Progenitor cell of endocrine pancreas (in vitro differentiated cells): ENCODE results near the gene KRT28. TPM values are rescaled to one million over a fixed set of nuclear protein-coding genes. Genes with fewer than 3 reads are reported as not detected.

ENCODE experiments used
- DNase-seq: peaks from one replicate; pipeline ENCODE4 v3.0.0; 2021; ENCODE audit warnings: low spot score; ENCODE audit not compliant: unreplicated experiment
- H3K27ac Mint-ChIP-seq: 2 replicates; pipeline ENCODE4 v1.8.0; 2021; ENCODE audit warnings: mild to moderate bottlenecking, moderate library complexity, mixed read lengths
- H3K27me3 Mint-ChIP-seq: 2 replicates; pipeline ENCODE4 v1.8.0; 2021; ENCODE audit warnings: mixed read lengths
- H3K36me3 Mint-ChIP-seq: 2 replicates; pipeline ENCODE4 v1.8.0; 2022; ENCODE audit warnings: mixed read lengths; ENCODE audit not compliant: insufficient read depth
- H3K4me1 Mint-ChIP-seq: 2 replicates; pipeline ENCODE4 v1.8.0; 2021; ENCODE audit warnings: low read depth, mixed read lengths
- H3K4me3 Mint-ChIP-seq: 2 replicates; pipeline ENCODE4 v1.8.0; 2021; ENCODE audit warnings: low read depth, mild to moderate bottlenecking, moderate library complexity, mixed read lengths
- H3K9me3 Mint-ChIP-seq: 2 replicates; pipeline ENCODE4 v1.8.0; 2021; ENCODE audit warnings: low read depth, mixed read lengths
- CTCF ChIP-seq: fragments of 200-600 bp; sonication (generic); IDR thresholded peaks from one replicate; pipeline ENCODE4 v1.5.0; 2021; ENCODE audit warnings: antibody characterized with exemption, mild to moderate bottlenecking; ENCODE audit not compliant: unreplicated experiment
- total RNA-seq: library from RNA; stranded (reverse); gene quantifications from 2 replicates; pipeline ENCODE4 v1.2.1, GENCODE V29; 2021

KRT28 gene
- total RNA-seq, 1 donor from 2014 or later = not detected

- H3K9me3 Mint-ChIP-seq = no peaks in the 10 kb centered on the region
- H3K36me3 Mint-ChIP-seq = peaks cover 11% of the 10 kb centered on the region
- H3K4me3 Mint-ChIP-seq = no peak overlapping the region
- no peak for DNase-seq
- no peak for TF ChIP-seq CTCF
- H3K27me3 Mint-ChIP-seq = peaks cover 61% of the 10 kb centered on the region
- peaks cover 1% of the 10 kb centered on the region for H3K4me1 Mint-ChIP-seq
- H3K27ac Mint-ChIP-seq = no peak overlapping the region
Observed at GRCh38 chr17:40812639-40813038, 12.9 kb upstream of the KRT28 start.

GRCh38 chr17:40810494-40810893 lies 10.7 kb upstream of the KRT28 start:
- H3K27me3 Mint-ChIP-seq = peaks cover 75% of the 10 kb centered on the region

GRCh38 chr17:40809721-40810421 lies 10.1 kb upstream of the KRT28 start:
- H3K4me3 Mint-ChIP-seq = no peak overlapping the region
- H3K4me1 Mint-ChIP-seq = no peaks in the 10 kb centered on the region
- DNase-seq = no peak
- H3K9me3 Mint-ChIP-seq = no peaks in the 10 kb centered on the region
- peaks cover 80% of the 10 kb centered on the region for H3K27me3 Mint-ChIP-seq
- H3K36me3 Mint-ChIP-seq = no peaks in the 10 kb centered on the region
- TF ChIP-seq CTCF = no peak
- H3K27ac Mint-ChIP-seq = no peak overlapping the region

More at GRCh38 chr17:40810494-40810893, 10.7 kb upstream of the KRT28 start:
- no peaks in the 10 kb centered on the region for H3K9me3 Mint-ChIP-seq
- no peak for TF ChIP-seq CTCF
- no peaks in the 10 kb centered on the region for H3K4me1 Mint-ChIP-seq
- no peaks in the 10 kb centered on the region for H3K36me3 Mint-ChIP-seq
- no peak overlapping the region for H3K4me3 Mint-ChIP-seq
- H3K27ac Mint-ChIP-seq = no peak overlapping the region
- DNase-seq = no peak

GRCh38 chr17:40806131-40806530 lies 6.4 kb upstream of the KRT28 start:
- DNase-seq = no peak
- Mint-ChIP-seq H3K4me1 (peaks cover 2% of the 10 kb centered on the region), H3K9me3 (no peaks in the 10 kb centered on the region), H3K27ac (no peak overlapping the region), H3K27me3 (peaks cover 47% of the 10 kb centered on the region), H3K4me3 (no peak overlapping the region), H3K36me3 (no peaks in the 10 kb centered on the region)
- no peak for TF ChIP-seq CTCF

GRCh38 chr17:40803617-40804082 lies 3.9 kb upstream of the KRT28 start:
- H3K4me3 Mint-ChIP-seq = no peak overlapping the region
- no peaks in the 10 kb centered on the region for H3K36me3 Mint-ChIP-seq
- peaks cover 31% of the 10 kb centered on the region for H3K27me3 Mint-ChIP-seq
- peaks cover 2% of the 10 kb centered on the region for H3K4me1 Mint-ChIP-seq
- peak overlapping the region; percentile 85 for H3K27ac Mint-ChIP-seq
- DNase-seq = peak; percentile 80
- TF ChIP-seq CTCF = peak; percentile 97
- no peaks in the 10 kb centered on the region for H3K9me3 Mint-ChIP-seq
